ENCODE data around the gene RER1. TPM values are rescaled to one million over a fixed set of nuclear protein-coding genes. Genes with fewer than 3 reads are reported as not detected.

Gene RER1
- total RNA-seq, 1 experiment from 2014 or later, result 110 TPM

- Histone ChIP-seq H2AFZ (ENCODE audit: low read length) (no peak overlapping the region), H3K56ac (ENCODE audit: insufficient read length, low read depth, low read length) (no peak overlapping the region), H2BK20ac (ENCODE audit: low read depth, low read length, poor library complexity, severe bottlenecking) (no peak overlapping the region), H4K20me1 (ENCODE audit: control insufficient read depth, insufficient read depth, insufficient read length) (no peaks in the 10 kb centered on the region), H3K27ac (ENCODE audit: insufficient read length, low read depth, low read length) (no peak overlapping the region), H3K79me2 (ENCODE audit: insufficient read depth, low read length) (no peaks in the 10 kb centered on the region), H2BK12ac (ENCODE audit: insufficient read length, low read depth, low read length) (no peak overlapping the region), H3K14ac (ENCODE audit: insufficient read depth, low read length) (no peak overlapping the region; the same call in 1 of the 2 replicates), H4K8ac (replicated peaks; ENCODE audit: insufficient read length, low read depth, low read length) (no peak overlapping the region), H3K79me1 (ENCODE audit: insufficient read depth, low read depth, low read length, poor library complexity, severe bottlenecking) (no peaks in the 10 kb centered on the region), H3K23me2 (ENCODE audit: insufficient read length, low read depth, low read length, poor library complexity, severe bottlenecking) (no peaks in the 10 kb centered on the region), H3K27me3 (ENCODE audit: insufficient read depth, low read length) (no peaks in the 10 kb centered on the region), H3K18ac (ENCODE audit: insufficient read length, low read depth, low read length) (no peak overlapping the region), H2AK5ac (ENCODE audit: insufficient read length, low read length) (no peak overlapping the region), H4K91ac (ENCODE audit: insufficient read length, low read depth, low read length) (no peak overlapping the region), H3T11ph (ENCODE audit: low read length) (no peak overlapping the region), H3K9ac (ENCODE audit: extremely low read depth, insufficient read length, low read length) (no peak overlapping the region), H3K4me2 (ENCODE audit: insufficient read depth, insufficient read length, low read length) (no peak overlapping the region), H2BK120ac (ENCODE audit: low read depth, low read length, poor library complexity, severe bottlenecking) (no peak overlapping the region), H2BK5ac (ENCODE audit: insufficient read length, low read length) (no peak overlapping the region), H3K4me1 (ENCODE audit: insufficient read depth, low read length) (no peaks in the 10 kb centered on the region), H3K9me3 (ENCODE audit: control insufficient read depth, low read depth, low read length) (no peaks in the 10 kb centered on the region), H2BK15ac (ENCODE audit: low read depth, low read length) (no peak overlapping the region), H3K23ac (ENCODE audit: insufficient read length, low read depth, low read length) (no peak overlapping the region), H3K4ac (ENCODE audit: low read depth, low read length) (no peak overlapping the region), H4K5ac (ENCODE audit: insufficient read length, low read depth, low read length) (no peak overlapping the region)
- WGBS (ENCODE audit: extremely low coverage, insufficient read length, low lambda C conversion rate), result no CpG with 5 or more reads among the region's 17 CpGs
- Mint-ChIP-seq H3K27ac (no peak overlapping the region), H3K4me3 (no peak overlapping the region), H3K4me1 (peaks cover 0 to 9% of the 10 kb centered on the region in 2 experiments; a peak in 1 of 4 replicates), H3K27me3 (ENCODE audit: low read depth) (no peaks in the 10 kb centered on the region), H3K36me3 (ENCODE audit: insufficient read depth in 1 of 3, low read depth in 3 of 3) (no peaks in the 10 kb centered on the region), H3K9me3 (no peaks in the 10 kb centered on the region)
- DNase-seq, result no peak
- TF ChIP-seq CTCF (conservative IDR thresholded peaks at IDR 0.05), result no peak
Observed at GRCh38 chr1:2346691-2347408, 44.8 kb upstream of the RER1 start.
